ENCODE measurements around the gene PIGQ.
A peak's percentile ranks its signal among the peaks of the same experiment; 100 is the strongest.

- TF ChIP-seq, protein P1, sequence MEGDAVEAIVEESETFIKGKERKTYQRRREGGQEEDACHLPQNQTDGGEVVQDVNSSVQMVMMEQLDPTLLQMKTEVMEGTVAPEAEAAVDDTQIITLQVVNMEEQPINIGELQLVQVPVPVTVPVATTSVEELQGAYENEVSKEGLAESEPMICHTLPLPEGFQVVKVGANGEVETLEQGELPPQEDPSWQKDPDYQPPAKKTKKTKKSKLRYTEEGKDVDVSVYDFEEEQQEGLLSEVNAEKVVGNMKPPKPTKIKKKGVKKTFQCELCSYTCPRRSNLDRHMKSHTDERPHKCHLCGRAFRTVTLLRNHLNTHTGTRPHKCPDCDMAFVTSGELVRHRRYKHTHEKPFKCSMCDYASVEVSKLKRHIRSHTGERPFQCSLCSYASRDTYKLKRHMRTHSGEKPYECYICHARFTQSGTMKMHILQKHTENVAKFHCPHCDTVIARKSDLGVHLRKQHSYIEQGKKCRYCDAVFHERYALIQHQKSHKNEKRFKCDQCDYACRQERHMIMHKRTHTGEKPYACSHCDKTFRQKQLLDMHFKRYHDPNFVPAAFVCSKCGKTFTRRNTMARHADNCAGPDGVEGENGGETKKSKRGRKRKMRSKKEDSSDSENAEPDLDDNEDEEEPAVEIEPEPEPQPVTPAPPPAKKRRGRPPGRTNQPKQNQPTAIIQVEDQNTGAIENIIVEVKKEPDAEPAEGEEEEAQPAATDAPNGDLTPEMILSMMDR (IDR thresholded peaks at IDR 0.05): peak; percentile 58 to 79 (median 69)
- TF ChIP-seq POLR2A (IDR thresholded peaks at IDR 0.05): no peak
These were observed 41.0 kb downstream of the PIGQ start for GRCh38 chr16:610513-611381.

All from heart left ventricle (tissue), 13 donors.